WTC11 (cell line): Measurements from ENCODE around the gene HDAC9. TPM values are rescaled to one million over a fixed set of nuclear protein-coding genes. Genes with fewer than 3 reads are reported as not detected.

Experiments
- ATAC-seq: fragments of 200-7000 bp; cut with Tn5 transposase; 2 replicates; pipeline ENCODE4 v1.10.0; 2021; ENCODE audit warnings: mild to moderate bottlenecking, moderate library complexity
- CTCF ChIA-PET: fragments of 300-600 bp; sonication (Branson Sonifier 250); formaldehyde crosslinking; loops from one replicate; lab custom pipeline; 2021; ENCODE audit warnings: antibody characterized with exemption; lab: Charles Lee
- POLR2A ChIA-PET: fragments of 350-600 bp; sonication (Branson Sonifier 250); formaldehyde crosslinking; loops from one replicate; lab custom pipeline; 2021; ENCODE audit warnings: antibody characterized with exemption; lab: Charles Lee
- DNase-seq: peaks from one replicate; pipeline ENCODE4 v3.0.0; 2021; ENCODE audit warnings: low spot score
- H3K27ac Mint-ChIP-seq: 2 replicates; pipeline ENCODE4 v1.8.0; 2021; ENCODE audit warnings: mixed read lengths
- H3K27me3 Mint-ChIP-seq: 2 replicates; pipeline ENCODE4 v1.8.0; 2021; ENCODE audit warnings: low read depth, mild to moderate bottlenecking, moderate library complexity, mixed read lengths
- H3K36me3 Mint-ChIP-seq: 2 replicates; pipeline ENCODE4 v1.8.0; 2021; ENCODE audit warnings: mixed read lengths
- H3K4me1 Mint-ChIP-seq: 2 replicates; pipeline ENCODE4 v1.8.0; 2022; ENCODE audit warnings: mixed read lengths
- H3K4me3 Mint-ChIP-seq: 2 replicates; pipeline ENCODE4 v1.8.0; 2021; ENCODE audit warnings: mild to moderate bottlenecking, moderate library complexity, mixed read lengths
- H3K9me3 Mint-ChIP-seq: 2 replicates; pipeline ENCODE4 v1.8.0; 2021; ENCODE audit warnings: mixed read lengths
- CREB1 ChIP-seq: sonication (generic); formaldehyde crosslinking; IDR thresholded peaks from 2 replicates; pipeline ENCODE4 v1.8.0; 2023; ENCODE audit warnings: mild to moderate bottlenecking, missing genetic modification reagents
- CREM ChIP-seq: sonication (generic); formaldehyde crosslinking; IDR thresholded peaks from 2 replicates; pipeline ENCODE4 v1.8.1; 2022; ENCODE audit warnings: mild to moderate bottlenecking, missing genetic modification reagents, moderate library complexity
- FOXK1 ChIP-seq: sonication (generic); formaldehyde crosslinking; IDR thresholded peaks from 2 replicates; pipeline ENCODE4 v1.8.0; 2022; ENCODE audit warnings: mild to moderate bottlenecking, moderate library complexity, missing genetic modification reagents
- GRHL2 ChIP-seq: fragments of 250-450 bp; sonication (Bioruptor Pico); IDR thresholded peaks from 2 replicates; pipeline ENCODE4 v1.8.0; 2022; ENCODE audit warnings: mild to moderate bottlenecking, moderate library complexity; ENCODE audit not compliant: insufficient replicate concordance, severe bottlenecking
- MXD4 ChIP-seq: fragments of 250-450 bp; sonication (Bioruptor Pico); IDR thresholded peaks from 2 replicates; pipeline ENCODE4 v1.8.0; 2021; ENCODE audit warnings: mild to moderate bottlenecking, moderate library complexity, borderline replicate concordance
- NR1H2 ChIP-seq: sonication (generic); formaldehyde crosslinking; IDR thresholded peaks from 2 replicates; pipeline ENCODE4 v1.9.0; 2021; ENCODE audit warnings: mild to moderate bottlenecking, moderate library complexity, missing genetic modification reagents
- NR2C2 ChIP-seq: sonication (generic); formaldehyde crosslinking; IDR thresholded peaks from 2 replicates; pipeline ENCODE4 v1.8.0; 2022; ENCODE audit warnings: mild to moderate bottlenecking, missing genetic modification reagents
- TP53 ChIP-seq: sonication (generic); formaldehyde crosslinking; IDR thresholded peaks from 2 replicates; pipeline ENCODE4 v1.8.1; 2023; ENCODE audit warnings: mild to moderate bottlenecking, missing genetic modification reagents
- ZNF138 ChIP-seq: sonication (generic); formaldehyde crosslinking; conservative IDR thresholded peaks from 2 replicates; pipeline ENCODE4 v1.8.1; 2022; ENCODE audit warnings: mild to moderate bottlenecking, moderate library complexity, missing genetic modification reagents
- ZNF232 ChIP-seq: sonication (generic); formaldehyde crosslinking; IDR thresholded peaks from 2 replicates; pipeline ENCODE4 v1.8.0; 2022; ENCODE audit warnings: mild to moderate bottlenecking, missing genetic modification reagents
- ZNF317 ChIP-seq: sonication (generic); formaldehyde crosslinking; IDR thresholded peaks from 2 replicates; pipeline ENCODE4 v1.8.1; 2023; ENCODE audit warnings: low read depth, mild to moderate bottlenecking, moderate library complexity, missing genetic modification reagents, borderline replicate concordance
- total RNA-seq: library from RNA; stranded (reverse); gene quantifications from 3 replicates; pipeline ENCODE4 v1.2.3, GENCODE V29; 2021
- TF ChIP-seq, protein P1 (sequence below): sonication (generic); formaldehyde crosslinking; IDR thresholded peaks from 2 replicates; pipeline ENCODE4 v1.8.1; 2023; ENCODE audit warnings: mild to moderate bottlenecking, missing genetic modification reagents, borderline replicate concordance
- TF ChIP-seq, protein P2 (sequence below): fragments of 250-450 bp; sonication (Bioruptor Pico); IDR thresholded peaks from 2 replicates; pipeline ENCODE4 v1.9.0; 2021; ENCODE audit warnings: mild to moderate bottlenecking
- TF ChIP-seq, protein P3 (sequence below): sonication (generic); formaldehyde crosslinking; IDR thresholded peaks from 2 replicates; pipeline ENCODE4 v1.8.1; 2022; ENCODE audit warnings: mild to moderate bottlenecking, moderate library complexity, missing genetic modification reagents
- TF ChIP-seq, protein P4 (sequence below): fragments of 250-450 bp; sonication (Bioruptor Pico); IDR thresholded peaks from 2 replicates; pipeline ENCODE4 v1.8.0; 2021; ENCODE audit warnings: mild to moderate bottlenecking
- TF ChIP-seq, protein P5 (sequence below): sonication (generic); formaldehyde crosslinking; IDR thresholded peaks from 2 replicates; pipeline ENCODE4 v1.8.0; 2022; ENCODE audit warnings: mild to moderate bottlenecking, missing genetic modification reagents
- TF ChIP-seq, protein P6 (sequence below): sonication (generic); formaldehyde crosslinking; conservative IDR thresholded peaks from 2 replicates; pipeline ENCODE4 v1.8.1; 2023; ENCODE audit warnings: mild to moderate bottlenecking, low read depth, missing genetic modification reagents, moderate library complexity

HDAC9 gene
- total RNA-seq, 1 experiment from 2014 or later, result 18.8 TPM

DNA sequence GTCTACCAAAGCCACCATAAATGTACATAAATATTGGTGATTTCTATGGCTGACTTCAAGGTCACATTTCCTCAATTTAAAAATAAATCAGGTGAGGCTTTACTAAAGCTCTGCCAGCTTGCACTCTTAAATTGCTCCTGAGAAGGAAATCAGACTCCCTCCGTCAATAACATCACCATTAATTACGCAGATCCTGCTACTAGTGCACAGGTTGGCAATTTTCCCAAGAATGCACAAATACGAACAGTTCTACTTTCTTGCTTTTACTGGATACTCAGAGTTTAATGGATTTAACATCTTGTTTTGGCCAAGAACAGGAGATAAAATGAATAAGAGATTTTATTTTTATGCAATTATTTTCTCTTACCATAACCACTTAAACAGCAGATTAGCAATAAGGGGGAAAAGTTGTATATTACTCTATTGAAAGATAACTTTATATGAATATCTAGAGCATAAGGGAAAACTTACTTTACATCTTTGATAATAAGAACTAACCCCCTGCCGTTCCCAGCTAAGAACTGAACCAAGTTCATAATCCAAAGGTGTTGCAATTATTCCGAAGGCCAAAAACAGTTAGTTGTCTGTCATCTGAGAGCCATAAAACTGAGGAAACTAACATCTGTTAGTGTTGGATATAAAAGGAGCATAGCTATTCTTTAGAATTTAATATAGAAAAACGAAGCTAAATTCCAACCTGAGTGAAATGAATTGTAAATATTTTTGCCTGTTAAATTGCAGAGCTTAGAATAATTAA lies 481.3 kb downstream of the HDAC9 start:
- no peak overlapping the region for H3K4me3 Mint-ChIP-seq
- H3K27ac Mint-ChIP-seq, result no peak overlapping the region
- CTCF ChIA-PET, result interaction anchor here (0.8 kb wide), 1 partner anchor 40 kb away, joined by 4 read pairs; no protein-coding TSS in a partner anchor
- H3K27me3 Mint-ChIP-seq, result no peaks in the 10 kb centered on the region
- DNase-seq, result no peak
- ATAC-seq, result no peak
- TF ChIP-seq ZNF317 (CRISPR knock-in tag) (no peak), TP53 (CRISPR knock-in tag) (no peak), NR1H2 (no peak), ZNF138 (no peak), FOXK1 (no peak), CREM (CRISPR knock-in tag) (no peak), ZNF232 (no peak), GRHL2 (CRISPR knock-in tag) (no peak), NR2C2 (CRISPR knock-in tag) (no peak)
- TF ChIP-seq, protein P1, sequence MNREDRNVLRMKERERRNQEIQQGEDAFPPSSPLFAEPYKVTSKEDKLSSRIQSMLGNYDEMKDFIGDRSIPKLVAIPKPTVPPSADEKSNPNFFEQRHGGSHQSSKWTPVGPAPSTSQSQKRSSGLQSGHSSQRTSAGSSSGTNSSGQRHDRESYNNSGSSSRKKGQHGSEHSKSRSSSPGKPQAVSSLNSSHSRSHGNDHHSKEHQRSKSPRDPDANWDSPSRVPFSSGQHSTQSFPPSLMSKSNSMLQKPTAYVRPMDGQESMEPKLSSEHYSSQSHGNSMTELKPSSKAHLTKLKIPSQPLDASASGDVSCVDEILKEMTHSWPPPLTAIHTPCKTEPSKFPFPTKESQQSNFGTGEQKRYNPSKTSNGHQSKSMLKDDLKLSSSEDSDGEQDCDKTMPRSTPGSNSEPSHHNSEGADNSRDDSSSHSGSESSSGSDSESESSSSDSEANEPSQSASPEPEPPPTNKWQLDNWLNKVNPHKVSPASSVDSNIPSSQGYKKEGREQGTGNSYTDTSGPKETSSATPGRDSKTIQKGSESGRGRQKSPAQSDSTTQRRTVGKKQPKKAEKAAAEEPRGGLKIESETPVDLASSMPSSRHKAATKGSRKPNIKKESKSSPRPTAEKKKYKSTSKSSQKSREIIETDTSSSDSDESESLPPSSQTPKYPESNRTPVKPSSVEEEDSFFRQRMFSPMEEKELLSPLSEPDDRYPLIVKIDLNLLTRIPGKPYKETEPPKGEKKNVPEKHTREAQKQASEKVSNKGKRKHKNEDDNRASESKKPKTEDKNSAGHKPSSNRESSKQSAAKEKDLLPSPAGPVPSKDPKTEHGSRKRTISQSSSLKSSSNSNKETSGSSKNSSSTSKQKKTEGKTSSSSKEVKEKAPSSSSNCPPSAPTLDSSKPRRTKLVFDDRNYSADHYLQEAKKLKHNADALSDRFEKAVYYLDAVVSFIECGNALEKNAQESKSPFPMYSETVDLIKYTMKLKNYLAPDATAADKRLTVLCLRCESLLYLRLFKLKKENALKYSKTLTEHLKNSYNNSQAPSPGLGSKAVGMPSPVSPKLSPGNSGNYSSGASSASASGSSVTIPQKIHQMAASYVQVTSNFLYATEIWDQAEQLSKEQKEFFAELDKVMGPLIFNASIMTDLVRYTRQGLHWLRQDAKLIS (CRISPR knock-in tag), result no peak
- TF ChIP-seq, protein P2, sequence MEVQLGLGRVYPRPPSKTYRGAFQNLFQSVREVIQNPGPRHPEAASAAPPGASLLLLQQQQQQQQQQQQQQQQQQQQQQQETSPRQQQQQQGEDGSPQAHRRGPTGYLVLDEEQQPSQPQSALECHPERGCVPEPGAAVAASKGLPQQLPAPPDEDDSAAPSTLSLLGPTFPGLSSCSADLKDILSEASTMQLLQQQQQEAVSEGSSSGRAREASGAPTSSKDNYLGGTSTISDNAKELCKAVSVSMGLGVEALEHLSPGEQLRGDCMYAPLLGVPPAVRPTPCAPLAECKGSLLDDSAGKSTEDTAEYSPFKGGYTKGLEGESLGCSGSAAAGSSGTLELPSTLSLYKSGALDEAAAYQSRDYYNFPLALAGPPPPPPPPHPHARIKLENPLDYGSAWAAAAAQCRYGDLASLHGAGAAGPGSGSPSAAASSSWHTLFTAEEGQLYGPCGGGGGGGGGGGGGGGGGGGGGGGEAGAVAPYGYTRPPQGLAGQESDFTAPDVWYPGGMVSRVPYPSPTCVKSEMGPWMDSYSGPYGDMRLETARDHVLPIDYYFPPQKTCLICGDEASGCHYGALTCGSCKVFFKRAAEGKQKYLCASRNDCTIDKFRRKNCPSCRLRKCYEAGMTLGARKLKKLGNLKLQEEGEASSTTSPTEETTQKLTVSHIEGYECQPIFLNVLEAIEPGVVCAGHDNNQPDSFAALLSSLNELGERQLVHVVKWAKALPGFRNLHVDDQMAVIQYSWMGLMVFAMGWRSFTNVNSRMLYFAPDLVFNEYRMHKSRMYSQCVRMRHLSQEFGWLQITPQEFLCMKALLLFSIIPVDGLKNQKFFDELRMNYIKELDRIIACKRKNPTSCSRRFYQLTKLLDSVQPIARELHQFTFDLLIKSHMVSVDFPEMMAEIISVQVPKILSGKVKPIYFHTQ (CRISPR knock-in tag), result no peak
- TF ChIP-seq, protein P3, sequence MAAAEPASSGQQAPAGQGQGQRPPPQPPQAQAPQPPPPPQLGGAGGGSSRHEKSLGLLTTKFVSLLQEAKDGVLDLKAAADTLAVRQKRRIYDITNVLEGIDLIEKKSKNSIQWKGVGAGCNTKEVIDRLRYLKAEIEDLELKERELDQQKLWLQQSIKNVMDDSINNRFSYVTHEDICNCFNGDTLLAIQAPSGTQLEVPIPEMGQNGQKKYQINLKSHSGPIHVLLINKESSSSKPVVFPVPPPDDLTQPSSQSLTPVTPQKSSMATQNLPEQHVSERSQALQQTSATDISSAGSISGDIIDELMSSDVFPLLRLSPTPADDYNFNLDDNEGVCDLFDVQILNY (CRISPR knock-in tag), result no peak
- TF ChIP-seq, protein P4, sequence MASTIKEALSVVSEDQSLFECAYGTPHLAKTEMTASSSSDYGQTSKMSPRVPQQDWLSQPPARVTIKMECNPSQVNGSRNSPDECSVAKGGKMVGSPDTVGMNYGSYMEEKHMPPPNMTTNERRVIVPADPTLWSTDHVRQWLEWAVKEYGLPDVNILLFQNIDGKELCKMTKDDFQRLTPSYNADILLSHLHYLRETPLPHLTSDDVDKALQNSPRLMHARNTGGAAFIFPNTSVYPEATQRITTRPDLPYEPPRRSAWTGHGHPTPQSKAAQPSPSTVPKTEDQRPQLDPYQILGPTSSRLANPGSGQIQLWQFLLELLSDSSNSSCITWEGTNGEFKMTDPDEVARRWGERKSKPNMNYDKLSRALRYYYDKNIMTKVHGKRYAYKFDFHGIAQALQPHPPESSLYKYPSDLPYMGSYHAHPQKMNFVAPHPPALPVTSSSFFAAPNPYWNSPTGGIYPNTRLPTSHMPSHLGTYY (CRISPR knock-in tag), result no peak
- TF ChIP-seq, protein P5, sequence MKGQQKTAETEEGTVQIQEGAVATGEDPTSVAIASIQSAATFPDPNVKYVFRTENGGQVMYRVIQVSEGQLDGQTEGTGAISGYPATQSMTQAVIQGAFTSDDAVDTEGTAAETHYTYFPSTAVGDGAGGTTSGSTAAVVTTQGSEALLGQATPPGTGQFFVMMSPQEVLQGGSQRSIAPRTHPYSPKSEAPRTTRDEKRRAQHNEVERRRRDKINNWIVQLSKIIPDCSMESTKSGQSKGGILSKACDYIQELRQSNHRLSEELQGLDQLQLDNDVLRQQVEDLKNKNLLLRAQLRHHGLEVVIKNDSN (CRISPR knock-in tag), result no peak
- POLR2A ChIA-PET, result no interaction called here
- peaks cover 9% of the 10 kb centered on the region for H3K9me3 Mint-ChIP-seq
- H3K36me3 Mint-ChIP-seq, result no peaks in the 10 kb centered on the region
- no peaks in the 10 kb centered on the region for H3K4me1 Mint-ChIP-seq

DNA sequence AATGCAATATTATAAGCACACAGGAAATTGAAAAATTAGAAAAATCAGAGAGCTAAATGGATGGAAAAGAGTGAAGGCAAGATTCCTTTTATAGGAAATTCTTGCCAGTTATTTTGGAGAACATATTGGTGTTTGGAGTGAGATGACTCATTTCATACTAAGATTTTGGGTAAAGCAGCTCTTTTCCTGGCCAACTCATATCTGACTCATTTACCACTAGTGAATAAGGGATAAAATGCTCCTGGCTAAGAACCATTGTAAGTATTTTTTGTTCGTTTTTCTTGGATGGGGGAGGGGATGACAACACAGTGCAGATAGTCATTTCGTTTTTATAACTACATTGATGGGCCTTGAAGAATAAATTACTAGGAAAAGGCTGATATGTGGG lies 482.6 kb downstream of the HDAC9 start:
- H3K36me3 Mint-ChIP-seq, result no peaks in the 10 kb centered on the region
- no peak overlapping the region for H3K4me3 Mint-ChIP-seq
- ATAC-seq (no peak), DNase-seq (no peak)
- TF ChIP-seq, protein P6, sequence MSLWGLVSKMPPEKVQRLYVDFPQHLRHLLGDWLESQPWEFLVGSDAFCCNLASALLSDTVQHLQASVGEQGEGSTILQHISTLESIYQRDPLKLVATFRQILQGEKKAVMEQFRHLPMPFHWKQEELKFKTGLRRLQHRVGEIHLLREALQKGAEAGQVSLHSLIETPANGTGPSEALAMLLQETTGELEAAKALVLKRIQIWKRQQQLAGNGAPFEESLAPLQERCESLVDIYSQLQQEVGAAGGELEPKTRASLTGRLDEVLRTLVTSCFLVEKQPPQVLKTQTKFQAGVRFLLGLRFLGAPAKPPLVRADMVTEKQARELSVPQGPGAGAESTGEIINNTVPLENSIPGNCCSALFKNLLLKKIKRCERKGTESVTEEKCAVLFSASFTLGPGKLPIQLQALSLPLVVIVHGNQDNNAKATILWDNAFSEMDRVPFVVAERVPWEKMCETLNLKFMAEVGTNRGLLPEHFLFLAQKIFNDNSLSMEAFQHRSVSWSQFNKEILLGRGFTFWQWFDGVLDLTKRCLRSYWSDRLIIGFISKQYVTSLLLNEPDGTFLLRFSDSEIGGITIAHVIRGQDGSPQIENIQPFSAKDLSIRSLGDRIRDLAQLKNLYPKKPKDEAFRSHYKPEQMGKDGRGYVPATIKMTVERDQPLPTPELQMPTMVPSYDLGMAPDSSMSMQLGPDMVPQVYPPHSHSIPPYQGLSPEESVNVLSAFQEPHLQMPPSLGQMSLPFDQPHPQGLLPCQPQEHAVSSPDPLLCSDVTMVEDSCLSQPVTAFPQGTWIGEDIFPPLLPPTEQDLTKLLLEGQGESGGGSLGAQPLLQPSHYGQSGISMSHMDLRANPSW (CRISPR knock-in tag), result no peak
- TF ChIP-seq CREB1 (CRISPR knock-in tag) (no peak), MXD4 (CRISPR knock-in tag) (no peak), ZNF317 (CRISPR knock-in tag) (no peak)
- TF ChIP-seq, protein P2 (CRISPR knock-in tag), result no peak
- H3K9me3 Mint-ChIP-seq, result peaks cover 9% of the 10 kb centered on the region
- no peaks in the 10 kb centered on the region for H3K4me1 Mint-ChIP-seq
- no peak overlapping the region for H3K27ac Mint-ChIP-seq
- H3K27me3 Mint-ChIP-seq, result no peaks in the 10 kb centered on the region
- ChIA-PET CTCF (no interaction called here), POLR2A (no interaction called here)
